DOHH2 (cell line): ENCODE results near the gene CNTNAP5.

Experiments
- EZH2phosphoT487 ChIP-seq: fragments of 200-600 bp; sonication (generic); IDR thresholded peaks from 2 replicates; pipeline ENCODE4 v1.6.1; 2017; ENCODE audit warnings: borderline replicate concordance, mild to moderate bottlenecking, antibody characterized with exemption, low read length, moderate library complexity, mixed read lengths
- TF ChIP-seq, protein P1 (sequence below): fragments of 200-600 bp; sonication (generic); IDR thresholded peaks from one replicate; pipeline ENCODE4 v1.5.1; 2014; ENCODE audit warnings: antibody characterized with exemption, mild to moderate bottlenecking, low read depth, low read length; ENCODE audit not compliant: poor library complexity, severe bottlenecking

- TF ChIP-seq, protein P1, sequence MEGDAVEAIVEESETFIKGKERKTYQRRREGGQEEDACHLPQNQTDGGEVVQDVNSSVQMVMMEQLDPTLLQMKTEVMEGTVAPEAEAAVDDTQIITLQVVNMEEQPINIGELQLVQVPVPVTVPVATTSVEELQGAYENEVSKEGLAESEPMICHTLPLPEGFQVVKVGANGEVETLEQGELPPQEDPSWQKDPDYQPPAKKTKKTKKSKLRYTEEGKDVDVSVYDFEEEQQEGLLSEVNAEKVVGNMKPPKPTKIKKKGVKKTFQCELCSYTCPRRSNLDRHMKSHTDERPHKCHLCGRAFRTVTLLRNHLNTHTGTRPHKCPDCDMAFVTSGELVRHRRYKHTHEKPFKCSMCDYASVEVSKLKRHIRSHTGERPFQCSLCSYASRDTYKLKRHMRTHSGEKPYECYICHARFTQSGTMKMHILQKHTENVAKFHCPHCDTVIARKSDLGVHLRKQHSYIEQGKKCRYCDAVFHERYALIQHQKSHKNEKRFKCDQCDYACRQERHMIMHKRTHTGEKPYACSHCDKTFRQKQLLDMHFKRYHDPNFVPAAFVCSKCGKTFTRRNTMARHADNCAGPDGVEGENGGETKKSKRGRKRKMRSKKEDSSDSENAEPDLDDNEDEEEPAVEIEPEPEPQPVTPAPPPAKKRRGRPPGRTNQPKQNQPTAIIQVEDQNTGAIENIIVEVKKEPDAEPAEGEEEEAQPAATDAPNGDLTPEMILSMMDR: no peak
- TF ChIP-seq EZH2phosphoT487: no peak
These were observed 23.6 kb downstream of the CNTNAP5 start for GRCh38 chr2:124048664-124049063.
